ENCODE data around the gene REEP6. TPM values are rescaled to one million over a fixed set of nuclear protein-coding genes. Genes with fewer than 3 reads are reported as not detected.

The REEP6 gene
- total and polyA plus RNA-seq, 7 donors = 0.23 to 2.0 (median 1.3) TPM

DNA sequence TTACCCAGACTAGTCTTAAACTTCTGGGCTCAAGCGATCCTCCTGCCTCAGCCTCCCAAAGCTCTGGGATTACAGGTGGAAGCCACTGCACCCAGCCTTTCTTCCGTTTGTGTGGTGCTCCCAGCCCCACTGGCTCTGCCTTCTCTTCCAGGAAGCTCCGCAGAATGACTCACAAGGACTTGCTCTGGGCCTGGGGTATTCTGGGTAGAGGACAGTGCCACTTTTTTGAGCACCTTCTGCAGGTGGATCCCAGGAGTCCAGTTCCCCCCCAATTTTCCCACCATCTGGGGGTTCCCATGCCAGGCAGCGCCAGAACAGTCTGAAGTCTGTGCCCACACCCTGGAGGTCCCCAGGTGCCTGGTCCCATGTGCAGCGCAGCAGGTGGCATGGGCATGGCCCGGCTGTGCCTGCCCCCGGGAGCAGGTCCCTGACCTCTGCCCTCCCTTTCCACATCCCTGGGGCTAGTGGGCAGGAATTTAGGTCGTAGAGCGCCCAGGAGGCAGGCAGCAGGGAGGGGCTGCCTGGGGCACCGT lies 1.6 kb downstream of the REEP6 start:
- no peak for ATAC-seq
- Histone ChIP-seq H3K27ac (no peak overlapping the region), H3K9me3 (no peaks in the 10 kb centered on the region), H3K4me1 (peaks cover 7% of the 10 kb centered on the region), H3K27me3 (ENCODE audit: insufficient read depth in 3 of 3, low read length in 2 of 3) (peaks cover 0 to 8% (median 3%) of the 10 kb centered on the region in 3 donors), H3K4me3 (no peak overlapping the region), H3K36me3 (ENCODE audit: insufficient read depth in 1 of 2, low read depth in 1 of 2) (no peaks in the 10 kb centered on the region)
- 68 to 72% (median 72%) methylated on average over 10 of the region's 10 CpGs for WGBS, 3 donors
- intact Hi-C loops (cut with DNase I) = no loop called here
- TF ChIP-seq, protein P1, sequence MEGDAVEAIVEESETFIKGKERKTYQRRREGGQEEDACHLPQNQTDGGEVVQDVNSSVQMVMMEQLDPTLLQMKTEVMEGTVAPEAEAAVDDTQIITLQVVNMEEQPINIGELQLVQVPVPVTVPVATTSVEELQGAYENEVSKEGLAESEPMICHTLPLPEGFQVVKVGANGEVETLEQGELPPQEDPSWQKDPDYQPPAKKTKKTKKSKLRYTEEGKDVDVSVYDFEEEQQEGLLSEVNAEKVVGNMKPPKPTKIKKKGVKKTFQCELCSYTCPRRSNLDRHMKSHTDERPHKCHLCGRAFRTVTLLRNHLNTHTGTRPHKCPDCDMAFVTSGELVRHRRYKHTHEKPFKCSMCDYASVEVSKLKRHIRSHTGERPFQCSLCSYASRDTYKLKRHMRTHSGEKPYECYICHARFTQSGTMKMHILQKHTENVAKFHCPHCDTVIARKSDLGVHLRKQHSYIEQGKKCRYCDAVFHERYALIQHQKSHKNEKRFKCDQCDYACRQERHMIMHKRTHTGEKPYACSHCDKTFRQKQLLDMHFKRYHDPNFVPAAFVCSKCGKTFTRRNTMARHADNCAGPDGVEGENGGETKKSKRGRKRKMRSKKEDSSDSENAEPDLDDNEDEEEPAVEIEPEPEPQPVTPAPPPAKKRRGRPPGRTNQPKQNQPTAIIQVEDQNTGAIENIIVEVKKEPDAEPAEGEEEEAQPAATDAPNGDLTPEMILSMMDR (IDR thresholded peaks at IDR 0.05) = no peak
- DNase-seq = no peak

DNA sequence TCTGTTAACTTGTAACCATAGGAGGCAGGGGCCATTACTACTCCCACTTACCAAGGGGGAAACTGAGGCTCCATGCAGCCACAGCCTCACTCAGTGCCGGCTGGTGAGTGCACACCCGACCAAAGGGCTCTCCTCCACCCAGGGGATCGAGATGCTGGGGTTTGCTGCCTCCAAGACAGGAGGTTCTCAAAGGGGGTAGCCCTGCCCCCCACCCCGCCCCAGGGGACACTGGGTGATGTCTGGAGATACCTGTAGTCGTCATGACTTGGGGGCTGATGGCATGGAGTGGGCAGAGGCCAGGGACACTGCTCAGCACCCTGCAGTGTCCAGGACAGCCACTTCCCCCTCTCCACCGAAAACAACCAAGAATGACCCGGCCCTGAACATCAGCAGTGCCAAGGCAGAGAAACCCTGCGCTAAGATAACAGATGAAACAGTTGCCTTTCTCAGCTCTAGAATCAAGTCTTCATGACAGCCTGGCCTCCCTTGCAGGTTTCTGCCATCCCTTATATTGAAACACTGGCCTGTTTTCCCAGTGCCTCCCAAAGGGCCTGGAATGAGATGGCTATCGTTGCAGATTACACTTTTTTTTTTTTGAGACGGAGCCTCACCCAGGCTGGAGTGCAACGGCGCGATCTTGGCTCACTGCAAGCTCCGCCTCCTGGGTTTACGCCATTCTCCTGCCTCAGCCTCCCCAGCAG lies 3.3 kb downstream of the REEP6 start:
- 50 to 60% (median 52%) methylated on average over 15 of the region's 15 CpGs for WGBS, 3 donors
- ATAC-seq (no peak), DNase-seq (no peak)
- H3K9me3 ChIP-seq = no peaks in the 10 kb centered on the region
- no peak overlapping the region for H3K4me3 ChIP-seq
- H3K36me3 ChIP-seq (ENCODE audit: insufficient read depth in 1 of 2, low read depth in 1 of 2) = no peaks in the 10 kb centered on the region
- intact Hi-C loops (cut with DNase I) = no loop called here
- peaks cover 0 to 17% (median 5%) of the 10 kb centered on the region in 3 donors for H3K27me3 ChIP-seq (ENCODE audit: insufficient read depth in 3 of 3, low read length in 2 of 3)
- TF ChIP-seq, protein P1 (IDR thresholded peaks at IDR 0.05) = no peak
- H3K27ac ChIP-seq = no peak overlapping the region
- peaks cover 7% of the 10 kb centered on the region for H3K4me1 ChIP-seq

DNA sequence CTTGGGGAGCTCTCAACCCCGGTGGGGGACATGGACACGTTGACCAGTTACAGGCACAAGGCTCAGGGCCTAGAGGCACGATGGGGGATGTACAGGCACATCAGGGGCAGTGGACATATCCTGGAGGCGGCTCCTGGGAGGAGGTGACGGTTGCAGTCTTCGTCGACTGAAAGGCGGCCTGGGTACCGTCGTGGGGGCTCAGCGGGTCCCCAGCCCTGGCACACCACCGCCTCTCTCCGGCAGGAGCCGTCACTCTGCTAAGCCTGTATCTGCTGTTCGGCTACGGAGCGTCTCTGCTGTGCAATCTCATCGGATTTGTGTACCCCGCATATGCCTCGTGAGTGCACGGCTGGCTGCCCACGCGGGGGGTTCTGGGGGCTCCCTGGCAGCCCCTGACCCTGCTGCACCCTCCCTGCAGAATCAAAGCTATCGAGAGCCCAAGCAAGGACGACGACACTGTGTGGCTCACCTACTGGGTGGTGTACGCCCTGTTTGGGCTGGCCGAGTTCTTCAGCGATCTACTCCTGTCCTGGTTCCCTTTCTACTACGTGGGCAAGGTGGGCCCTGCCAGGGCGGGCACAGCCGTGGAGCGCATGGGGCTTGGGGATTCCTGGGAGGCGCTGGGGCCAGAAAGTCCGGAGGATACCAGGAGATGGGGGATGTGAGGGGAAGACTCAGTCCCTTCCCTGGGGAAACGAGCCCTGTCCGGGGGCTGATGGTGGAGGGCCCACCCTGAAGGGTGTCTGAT lies 4.2 kb downstream of the REEP6 start:
- DNase-seq (no peak), ATAC-seq (no peak)
- H3K36me3 ChIP-seq (ENCODE audit: insufficient read depth in 1 of 2, low read depth in 1 of 2) = no peaks in the 10 kb centered on the region
- intact Hi-C loops (cut with DNase I) = no loop called here
- peaks cover 7% of the 10 kb centered on the region for H3K4me1 ChIP-seq
- H3K9me3 ChIP-seq = no peaks in the 10 kb centered on the region
- H3K4me3 ChIP-seq = no peak overlapping the region
- peaks cover 0 to 17% (median 5%) of the 10 kb centered on the region in 3 donors for H3K27me3 ChIP-seq (ENCODE audit: insufficient read depth in 3 of 3, low read length in 2 of 3)
- WGBS, 3 donors = 78 to 85% (median 81%) methylated on average over 36 to 37 of the region's 37 CpGs
- H3K27ac ChIP-seq = no peak overlapping the region
- TF ChIP-seq, protein P1 (IDR thresholded peaks at IDR 0.05) = no peak

DNA sequence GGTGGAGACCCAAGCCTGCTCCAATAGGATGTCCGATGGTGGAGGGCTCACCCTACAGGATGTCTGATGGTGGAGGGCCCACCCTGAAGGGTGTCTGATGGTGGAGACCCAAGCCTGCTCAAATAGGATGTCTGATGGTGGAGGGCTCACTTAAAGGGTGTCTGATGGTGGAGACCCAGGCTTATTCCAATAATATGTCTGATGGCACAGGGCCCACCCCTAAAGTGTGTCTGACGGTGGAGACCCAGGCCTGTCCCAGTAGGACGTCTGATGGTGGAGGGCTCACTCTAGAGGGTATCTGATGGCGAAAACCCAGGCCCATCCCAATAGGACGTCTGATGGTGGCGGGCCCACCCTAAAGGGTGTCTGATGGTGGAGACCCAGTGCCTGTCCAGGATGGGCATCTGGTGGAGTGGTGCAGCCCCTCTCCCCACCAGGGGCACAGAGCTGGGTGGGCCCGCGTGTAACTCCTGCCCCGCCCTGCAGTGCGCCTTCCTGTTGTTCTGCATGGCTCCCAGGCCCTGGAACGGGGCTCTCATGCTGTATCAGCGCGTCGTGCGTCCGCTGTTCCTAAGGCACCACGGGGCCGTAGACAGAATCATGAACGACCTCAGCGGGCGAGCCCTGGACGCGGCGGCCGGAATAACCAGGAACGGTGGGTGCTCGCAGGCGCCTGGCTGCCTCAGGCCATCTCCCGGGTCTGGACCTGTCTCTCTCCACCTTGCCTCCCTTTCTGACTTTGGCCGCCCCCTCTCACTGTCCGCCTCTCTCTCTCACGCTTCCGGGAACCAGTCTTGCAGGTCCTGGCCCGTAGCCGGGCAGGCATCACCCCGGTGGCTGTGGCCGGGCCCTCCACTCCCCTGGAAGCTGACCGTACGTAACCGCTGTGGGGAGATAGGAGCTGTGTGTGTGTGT lies 5.1 kb downstream of the REEP6 start:
- peaks cover 7% of the 10 kb centered on the region for H3K4me1 ChIP-seq
- no peak for DNase-seq
- no peaks in the 10 kb centered on the region for H3K9me3 ChIP-seq
- TF ChIP-seq, protein P1 (IDR thresholded peaks at IDR 0.05) = no peak
- H3K27ac ChIP-seq = no peak overlapping the region
- ATAC-seq = no peak
- no peak overlapping the region for H3K4me3 ChIP-seq
- intact Hi-C loops (cut with DNase I) = no loop called here
- 74 to 76% (median 74%) methylated on average over 38 to 40 of the region's 40 CpGs for WGBS, 3 donors
- no peaks in the 10 kb centered on the region for H3K36me3 ChIP-seq (ENCODE audit: insufficient read depth in 1 of 2, low read depth in 1 of 2)
- peaks cover 0 to 17% (median 5%) of the 10 kb centered on the region in 3 donors for H3K27me3 ChIP-seq (ENCODE audit: insufficient read depth in 3 of 3, low read length in 2 of 3)

Data from psoas muscle (tissue), 8 donors.